ENCODE results near the gene TSPAN15.

Gene TSPAN15

DNA sequence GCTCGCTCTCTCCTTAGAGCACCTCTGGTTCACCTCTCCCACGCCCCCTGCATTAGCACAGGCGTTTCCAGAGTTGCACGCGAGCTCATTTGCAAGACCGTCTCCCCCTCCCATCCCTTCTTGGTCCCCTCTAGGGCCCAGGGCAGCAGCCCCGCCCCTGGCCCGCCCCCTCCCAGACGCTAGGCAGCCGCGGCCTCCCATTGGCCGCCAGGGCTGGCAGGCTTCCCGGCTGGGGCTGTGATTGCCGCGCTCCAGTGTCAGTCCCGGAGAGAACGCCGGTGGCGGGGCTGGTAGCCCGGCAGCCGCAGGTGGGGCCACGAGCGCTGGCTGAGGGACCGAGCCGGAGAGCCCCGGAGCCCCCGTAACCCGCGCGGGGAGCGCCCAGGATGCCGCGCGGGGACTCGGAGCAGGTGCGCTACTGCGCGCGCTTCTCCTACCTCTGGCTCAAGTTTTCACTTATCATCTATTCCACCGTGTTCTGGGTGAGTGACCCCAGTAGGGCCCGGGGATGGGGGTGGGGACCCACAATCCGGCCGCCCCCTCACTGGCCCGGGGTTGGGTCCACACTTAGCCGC, at the start of gene TSPAN15:
TSPAN15 (plus strand) TSS at position 257 of the 575 bp plus-strand sequence; CDS start at position 387, 130 bp downstream.
- peaks cover 3% of the 10 kb centered on the region for H3K4me1 ChIP-seq (ENCODE audit: control insufficient read depth, insufficient read depth, low read length)
- no peak within 1 kb of the TSS; the same call in 1 of the 2 replicates for H3K27ac ChIP-seq (ENCODE audit: extremely low read depth, low read depth, low read length)
- ChIA-PET POLR2A (interaction anchor here (0.7 to 1.0 kb wide), 3 partner anchors 9 to 44 kb away, joined by 3 to 4 read pairs (median 3); no protein-coding TSS in a partner anchor), CTCF (interaction anchor here (0.8 to 1.7 kb wide), 5 partner anchors 9 to 336 kb away, joined by 3 to 5 read pairs (median 3); no protein-coding TSS in a partner anchor)
- H3K4me3 ChIP-seq (ENCODE audit: low read depth, low read length): peak within 1 kb of the TSS; percentile 52
- no peaks in the 10 kb centered on the region for H3K9me3 ChIP-seq (ENCODE audit: control insufficient read depth, insufficient read depth, low read depth, low read length)
- no peaks in the 10 kb centered on the region; a peak in 1 of 3 replicates for H3K36me3 ChIP-seq (ENCODE audit: control insufficient read depth in 2 of 2, insufficient read depth in 1 of 2, low read length in 2 of 2)
- TF ChIP-seq ZNF658 (tag by site-specific recombination; IDR thresholded peaks at IDR 0.05) (no peak), ZNF23 (tag by site-specific recombination; IDR thresholded peaks at IDR 0.05; ENCODE audit: borderline replicate concordance) (no peak), ZNF324 (tag by site-specific recombination; IDR thresholded peaks at IDR 0.05) (no peak), ZNF521 (tag by site-specific recombination; IDR thresholded peaks at IDR 0.05) (no peak), ZNF114 (tag by site-specific recombination; IDR thresholded peaks at IDR 0.05) (no peak), ZNF292 (tag by site-specific recombination; IDR thresholded peaks at IDR 0.05; ENCODE audit: borderline replicate concordance, low read depth) (no peak), ZNF555 (tag by site-specific recombination; conservative IDR thresholded peaks at IDR 0.05) (no peak), ZFP3 (tag by site-specific recombination; IDR thresholded peaks at IDR 0.05; ENCODE audit: low read depth) (no peak), ZNF692 (tag by site-specific recombination; IDR thresholded peaks at IDR 0.05) (peak; percentile 97), ZNF311 (tag by site-specific recombination; IDR thresholded peaks at IDR 0.05; ENCODE audit: borderline replicate concordance) (no peak), ZBTB7A (tag by site-specific recombination; IDR thresholded peaks at IDR 0.05; ENCODE audit: low read depth) (no peak), ZSCAN30 (tag by site-specific recombination; IDR thresholded peaks at IDR 0.05) (peak; percentile 34), ZNF280C (tag by site-specific recombination; IDR thresholded peaks at IDR 0.05) (no peak), GLI2 (tag by site-specific recombination; IDR thresholded peaks at IDR 0.05; ENCODE audit: borderline replicate concordance, low read depth) (no peak), KLF10 (tag by site-specific recombination; IDR thresholded peaks at IDR 0.05) (peak; percentile 75), ZNF510 (tag by site-specific recombination; IDR thresholded peaks at IDR 0.05; ENCODE audit: insufficient replicate concordance) (no peak), WT1 (tag by site-specific recombination; IDR thresholded peaks at IDR 0.05) (no peak), ZNF404 (tag by site-specific recombination; IDR thresholded peaks at IDR 0.05) (no peak), ZNF76 (tag by site-specific recombination; IDR thresholded peaks at IDR 0.05; ENCODE audit: borderline replicate concordance, low read depth) (peak; percentile 24; the same call in 1 of the 2 replicates), SCRT1 (tag by site-specific recombination; IDR thresholded peaks at IDR 0.05; ENCODE audit: borderline replicate concordance) (0 out of 2 replicates have a peak, but pooled peaks have one; percentile 23), ZNF654 (tag by site-specific recombination; IDR thresholded peaks at IDR 0.05; ENCODE audit: low read depth) (no peak), SALL2 (tag by site-specific recombination; IDR thresholded peaks at IDR 0.05; ENCODE audit: borderline replicate concordance) (no peak), KLF16 (tag by site-specific recombination; IDR thresholded peaks at IDR 0.05) (peak; percentile 74; the same call in 1 of the 2 replicates), ZNF843 (tag by site-specific recombination; IDR thresholded peaks at IDR 0.05) (peak; percentile 35; the same call in 1 of the 2 replicates), ZSCAN16 (tag by site-specific recombination; IDR thresholded peaks at IDR 0.05) (no peak), ZNF530 (tag by site-specific recombination; IDR thresholded peaks at IDR 0.05; ENCODE audit: low read depth) (no peak), KLF8 (tag by site-specific recombination; IDR thresholded peaks at IDR 0.05) (peak; percentile 87), SP2 (tag by site-specific recombination; IDR thresholded peaks at IDR 0.05) (peak; percentile 98)
- TF ChIP-seq, protein P1, sequence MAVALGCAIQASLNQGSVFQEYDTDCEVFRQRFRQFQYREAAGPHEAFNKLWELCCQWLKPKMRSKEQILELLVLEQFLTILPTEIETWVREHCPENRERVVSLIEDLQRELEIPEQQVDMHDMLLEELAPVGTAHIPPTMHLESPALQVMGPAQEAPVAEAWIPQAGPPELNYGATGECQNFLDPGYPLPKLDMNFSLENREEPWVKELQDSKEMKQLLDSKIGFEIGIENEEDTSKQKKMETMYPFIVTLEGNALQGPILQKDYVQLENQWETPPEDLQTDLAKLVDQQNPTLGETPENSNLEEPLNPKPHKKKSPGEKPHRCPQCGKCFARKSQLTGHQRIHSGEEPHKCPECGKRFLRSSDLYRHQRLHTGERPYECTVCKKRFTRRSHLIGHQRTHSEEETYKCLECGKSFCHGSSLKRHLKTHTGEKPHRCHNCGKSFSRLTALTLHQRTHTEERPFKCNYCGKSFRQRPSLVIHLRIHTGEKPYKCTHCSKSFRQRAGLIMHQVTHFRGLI (tag by site-specific recombination; IDR thresholded peaks at IDR 0.05): no peak
- TF ChIP-seq, protein P2, sequence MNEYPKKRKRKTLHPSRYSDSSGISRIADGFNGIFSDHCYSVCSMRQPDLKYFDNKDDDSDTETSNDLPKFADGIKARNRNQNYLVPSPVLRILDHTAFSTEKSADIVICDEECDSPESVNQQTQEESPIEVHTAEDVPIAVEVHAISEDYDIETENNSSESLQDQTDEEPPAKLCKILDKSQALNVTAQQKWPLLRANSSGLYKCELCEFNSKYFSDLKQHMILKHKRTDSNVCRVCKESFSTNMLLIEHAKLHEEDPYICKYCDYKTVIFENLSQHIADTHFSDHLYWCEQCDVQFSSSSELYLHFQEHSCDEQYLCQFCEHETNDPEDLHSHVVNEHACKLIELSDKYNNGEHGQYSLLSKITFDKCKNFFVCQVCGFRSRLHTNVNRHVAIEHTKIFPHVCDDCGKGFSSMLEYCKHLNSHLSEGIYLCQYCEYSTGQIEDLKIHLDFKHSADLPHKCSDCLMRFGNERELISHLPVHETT (tag by site-specific recombination; IDR thresholded peaks at IDR 0.05): no peak
- TF ChIP-seq, protein P3, sequence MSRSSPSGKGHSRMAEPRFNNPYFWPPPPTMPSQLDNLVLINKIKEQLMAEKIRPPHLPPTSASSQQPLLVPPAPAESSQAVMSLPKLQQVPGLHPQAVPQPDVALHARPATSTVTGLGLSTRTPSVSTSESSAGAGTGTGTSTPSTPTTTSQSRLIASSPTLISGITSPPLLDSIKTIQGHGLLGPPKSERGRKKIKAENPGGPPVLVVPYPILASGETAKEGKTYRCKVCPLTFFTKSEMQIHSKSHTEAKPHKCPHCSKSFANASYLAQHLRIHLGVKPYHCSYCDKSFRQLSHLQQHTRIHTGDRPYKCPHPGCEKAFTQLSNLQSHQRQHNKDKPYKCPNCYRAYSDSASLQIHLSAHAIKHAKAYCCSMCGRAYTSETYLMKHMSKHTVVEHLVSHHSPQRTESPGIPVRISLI (tag by site-specific recombination; IDR thresholded peaks at IDR 0.05): no peak
